Glomerular visceral epithelial cell (primary cell): ENCODE results near the gene KRT75.

Experiments used
- DNase-seq: peaks from one replicate; pipeline ENCODE4 v3.0.0-alpha.2; 2016; ENCODE audit errors: extremely low spot score

Gene KRT75

DNA sequence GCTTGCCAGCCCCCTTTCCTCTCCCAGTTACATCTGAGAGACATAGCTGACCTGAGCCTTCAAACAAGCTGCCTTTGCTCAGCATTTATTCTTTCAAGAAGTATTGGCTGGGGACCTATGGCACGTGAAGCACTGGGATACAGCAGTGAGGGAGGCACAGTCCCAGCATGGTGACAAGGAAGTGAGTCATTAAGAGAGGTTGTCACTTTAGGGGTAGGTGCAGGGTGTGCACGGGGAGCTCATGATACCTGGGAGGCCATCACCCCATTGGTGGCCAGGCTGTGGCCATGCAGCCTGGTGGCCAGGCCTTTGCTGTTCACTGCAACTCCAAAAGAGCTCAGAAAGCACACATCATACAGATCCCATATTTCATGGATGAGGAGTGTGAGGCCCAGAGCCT lies 5.7 kb upstream of the KRT75 start:
- no peak for DNase-seq

DNA sequence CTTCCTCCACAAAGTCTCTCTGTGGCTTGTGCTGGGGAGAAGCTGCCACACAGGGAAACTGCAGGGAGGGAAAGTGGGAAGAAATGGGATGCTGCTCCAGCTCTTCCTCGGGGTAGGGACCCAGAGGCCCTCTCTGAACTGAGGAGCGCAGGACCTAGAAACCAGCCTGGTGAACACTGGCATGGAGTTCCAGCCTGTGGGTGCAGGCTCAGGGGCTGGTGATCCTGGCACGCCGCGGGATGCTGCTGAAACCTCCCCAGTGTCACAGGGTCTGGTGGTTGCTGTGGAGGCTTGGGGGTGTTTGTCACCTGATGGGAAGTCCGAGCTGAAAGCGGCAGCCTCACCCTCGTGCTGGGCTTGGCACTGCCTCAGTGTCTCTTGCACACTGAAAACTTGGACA lies 5.2 kb upstream of the KRT75 start:
- DNase-seq = no peak

DNA sequence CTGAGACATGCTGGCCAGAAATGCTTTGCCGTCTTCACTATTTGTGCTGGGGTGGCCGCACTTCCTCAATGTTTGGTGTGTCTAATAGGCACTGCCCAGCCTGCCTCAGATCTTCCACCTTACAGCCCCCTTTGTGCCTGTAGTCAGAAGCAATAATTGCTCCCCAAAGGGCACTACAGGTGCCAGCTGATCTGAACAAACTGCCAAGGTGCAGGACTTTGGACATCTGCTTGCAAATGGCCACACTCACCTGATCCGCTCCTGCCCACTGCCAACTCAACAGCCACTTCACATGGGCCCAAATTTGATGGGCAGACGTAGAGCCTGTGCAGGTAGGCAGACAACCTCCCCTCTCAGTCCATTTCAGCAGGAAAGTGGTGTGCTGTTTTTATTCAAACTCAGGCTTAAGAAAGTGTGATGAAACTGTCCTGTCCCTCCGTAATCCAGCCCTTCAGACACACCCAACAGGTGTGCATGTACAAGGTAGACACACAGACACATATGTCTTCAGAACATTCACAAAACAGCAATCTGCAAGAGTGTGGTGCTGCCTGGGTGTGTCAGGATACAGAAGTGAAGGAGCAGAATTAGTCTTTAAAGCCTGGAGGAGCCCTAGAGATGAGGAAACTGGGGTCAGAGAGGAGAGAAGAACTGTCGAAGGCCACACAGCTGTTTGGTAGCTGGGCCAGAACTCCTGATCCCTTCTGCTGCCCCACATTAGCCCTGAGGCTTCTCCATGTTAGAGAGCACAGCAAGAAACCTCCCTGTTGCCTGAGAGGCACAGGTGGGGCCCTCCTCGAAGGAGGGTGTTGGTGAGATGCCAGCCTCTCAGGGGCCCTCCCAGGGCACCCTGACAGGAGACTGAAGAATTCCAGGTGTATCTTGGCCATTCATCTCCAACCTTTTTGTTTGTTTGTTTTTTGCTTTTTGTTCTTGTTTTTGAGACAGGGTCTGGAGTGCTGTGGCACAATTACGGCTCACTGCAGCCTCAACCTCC lies 4.4 kb upstream of the KRT75 start:
- no peak for DNase-seq

DNA sequence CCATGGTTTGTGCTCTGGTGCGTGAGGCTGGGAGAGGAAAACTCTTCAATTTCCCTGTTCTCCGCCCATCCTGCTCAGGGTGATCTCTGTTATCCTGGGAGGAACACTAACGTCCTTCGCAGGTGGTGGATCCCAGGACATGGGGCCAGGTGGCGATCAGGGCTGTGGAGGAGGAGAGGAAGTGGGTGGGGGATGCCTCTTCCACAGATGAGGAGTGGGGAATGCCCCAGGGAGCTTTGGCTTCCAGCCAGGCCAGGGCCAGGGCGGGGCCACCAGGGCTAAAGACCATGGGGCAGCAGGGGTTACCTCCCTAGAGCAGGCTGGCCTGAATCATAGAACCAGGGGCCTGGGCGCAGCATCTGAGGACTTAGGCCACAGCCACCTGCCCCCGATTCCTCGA lies 3.3 kb upstream of the KRT75 start:
- DNase-seq = no peak

DNA sequence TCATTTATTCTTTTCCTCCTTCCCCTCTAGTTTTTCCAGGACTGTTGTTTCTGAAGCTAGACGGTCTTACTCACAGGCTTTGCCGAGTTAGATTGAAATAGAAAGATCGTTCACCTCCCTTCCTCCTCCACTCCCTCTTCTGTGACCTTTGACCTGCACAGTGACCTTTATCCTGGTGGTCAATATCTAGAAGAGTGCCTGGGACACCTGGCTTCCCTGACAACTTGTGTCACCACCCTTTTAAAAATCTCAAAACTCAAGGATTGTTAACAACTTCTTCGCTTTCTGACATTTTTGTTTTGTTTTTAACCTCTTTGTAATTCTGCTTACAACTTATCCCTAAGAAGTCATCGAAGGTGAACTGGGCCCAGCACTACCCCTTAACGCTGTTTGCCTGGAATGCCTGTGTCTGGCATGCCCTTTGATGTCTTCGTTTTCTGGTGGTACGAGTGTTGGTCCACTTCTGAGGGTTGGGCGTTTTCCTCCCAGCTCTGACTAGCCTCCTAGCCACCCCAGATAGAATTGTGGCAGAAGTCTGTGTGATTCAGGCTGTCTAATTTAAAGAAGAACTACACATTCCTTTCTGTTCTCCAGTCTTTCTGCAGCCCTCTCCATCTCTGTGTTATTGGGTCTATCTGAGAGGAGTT lies 2.8 kb upstream of the KRT75 start:
- DNase-seq = no peak

DNA sequence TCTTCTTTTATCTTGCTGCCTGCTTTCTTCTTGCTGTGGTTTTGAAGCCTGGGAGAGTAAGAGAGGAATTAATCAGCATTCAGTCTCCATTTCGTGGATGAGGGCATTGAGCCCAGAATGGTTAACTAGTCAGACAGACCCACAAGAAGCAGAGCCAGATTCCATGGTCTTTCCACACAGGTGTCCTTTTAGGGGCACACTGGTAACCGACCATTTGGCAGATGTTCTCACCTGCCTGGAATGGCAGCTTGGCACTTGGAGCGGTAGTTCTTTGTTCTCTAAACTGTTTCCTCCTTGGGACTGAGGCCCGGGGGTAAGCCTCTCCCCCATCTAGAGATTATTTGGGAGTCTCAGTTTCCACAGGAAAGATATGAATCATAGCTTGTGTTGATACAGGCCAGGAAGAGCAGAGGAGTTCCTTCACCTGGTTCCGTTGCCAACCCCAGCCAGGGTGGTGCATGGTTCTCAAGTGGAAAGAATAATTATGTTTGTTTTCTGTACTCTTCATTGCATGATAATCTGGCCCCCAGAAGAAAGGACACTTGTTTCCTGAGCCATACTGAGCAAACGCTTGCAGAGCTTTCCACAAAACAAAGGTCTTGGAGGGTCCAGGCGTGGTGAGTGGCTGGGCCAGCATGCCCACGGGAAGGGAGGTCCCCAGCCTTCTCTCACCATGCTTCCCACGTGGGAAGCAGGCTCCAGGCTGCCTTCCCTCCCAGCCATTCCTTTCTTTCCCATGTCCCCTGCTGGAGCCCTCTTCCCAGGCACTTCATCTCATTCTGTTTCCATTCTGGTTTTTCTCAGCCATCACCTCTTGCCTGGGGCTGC lies 2.0 kb upstream of the KRT75 start:
- peak; percentile 35 for DNase-seq

DNA sequence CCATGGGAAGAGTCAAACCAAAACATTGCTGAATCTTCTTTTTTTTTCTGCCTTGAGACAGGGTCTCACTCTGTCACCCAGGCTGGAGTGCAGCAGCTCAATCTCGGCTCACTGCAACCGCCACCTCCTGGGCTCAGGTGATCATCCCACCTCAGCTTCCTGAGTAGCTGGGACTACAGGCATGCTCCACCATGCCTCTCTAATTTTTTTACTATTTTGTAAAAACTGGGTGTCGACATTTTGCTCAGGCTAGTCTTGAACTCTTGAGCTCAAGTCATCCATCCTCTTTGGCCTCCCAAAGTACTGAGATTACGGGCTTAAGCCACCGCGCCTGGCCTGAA lies 1.5 kb upstream of the KRT75 start:
- no peak for DNase-seq

DNA sequence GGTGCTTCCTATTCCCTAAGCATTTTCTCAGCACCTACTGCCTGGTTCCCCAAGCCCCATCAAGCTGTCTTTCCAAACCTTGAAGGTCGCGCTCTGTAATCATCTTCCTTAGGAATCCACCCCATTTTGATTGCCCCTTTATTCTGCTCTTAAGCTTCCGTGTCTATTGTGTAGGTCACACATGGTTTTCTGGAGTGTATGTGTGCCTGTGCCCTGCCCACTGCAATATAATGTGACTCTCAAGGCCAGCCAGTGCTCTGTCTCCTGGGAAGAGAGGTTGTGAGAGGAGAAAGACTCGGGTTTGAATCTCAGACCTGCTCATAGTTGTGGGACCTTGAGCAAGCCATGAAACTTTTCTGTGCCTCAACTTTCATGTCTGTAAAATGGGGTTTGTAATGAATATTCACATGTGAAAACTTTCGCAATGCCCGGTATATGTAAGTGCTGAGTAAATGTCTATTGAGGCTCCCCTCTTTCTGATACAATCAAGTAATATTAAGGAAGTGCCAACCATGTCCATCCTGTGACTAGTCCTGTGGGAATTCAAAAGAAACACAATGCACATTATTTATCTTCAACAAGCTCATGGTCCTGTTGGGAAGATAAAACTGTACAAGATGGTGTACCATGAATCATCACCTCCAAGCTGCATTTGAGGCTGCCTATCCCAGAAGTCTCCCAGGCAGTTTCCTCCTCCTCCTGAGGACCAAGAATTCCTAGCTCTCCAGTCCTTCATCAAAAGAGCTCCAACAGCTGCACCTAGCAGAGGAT lies 774 bp upstream of the KRT75 start:
- no peak for DNase-seq

DNA sequence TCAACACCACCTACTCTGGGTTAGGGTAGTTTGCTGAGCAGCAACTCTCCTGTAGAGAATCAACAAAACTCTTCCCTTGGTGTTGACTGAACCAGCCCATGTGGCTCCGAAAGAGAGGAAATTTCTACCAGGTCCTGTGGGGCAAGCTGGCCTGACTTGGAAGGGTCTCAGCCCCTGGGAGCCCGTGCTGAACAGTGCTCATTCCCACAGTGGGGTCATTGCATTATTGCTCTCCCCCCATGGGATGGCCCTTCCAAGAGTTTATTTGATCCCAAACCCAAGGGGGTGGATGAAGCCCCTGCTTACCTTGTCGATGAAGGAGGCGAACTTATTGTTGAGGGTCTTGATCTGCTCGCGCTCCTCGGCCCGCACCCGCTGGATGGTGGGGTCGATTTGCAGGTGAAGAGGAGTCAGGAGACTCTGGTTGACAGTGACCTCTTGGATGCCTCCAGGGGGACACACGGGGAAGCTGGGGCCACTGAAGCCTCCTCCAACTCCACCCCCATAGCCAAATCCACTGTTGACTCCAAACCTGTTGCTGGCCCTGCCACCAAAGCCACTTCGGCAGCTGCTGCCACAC lies 580 bp downstream of the KRT75 start:
- DNase-seq = no peak

DNA sequence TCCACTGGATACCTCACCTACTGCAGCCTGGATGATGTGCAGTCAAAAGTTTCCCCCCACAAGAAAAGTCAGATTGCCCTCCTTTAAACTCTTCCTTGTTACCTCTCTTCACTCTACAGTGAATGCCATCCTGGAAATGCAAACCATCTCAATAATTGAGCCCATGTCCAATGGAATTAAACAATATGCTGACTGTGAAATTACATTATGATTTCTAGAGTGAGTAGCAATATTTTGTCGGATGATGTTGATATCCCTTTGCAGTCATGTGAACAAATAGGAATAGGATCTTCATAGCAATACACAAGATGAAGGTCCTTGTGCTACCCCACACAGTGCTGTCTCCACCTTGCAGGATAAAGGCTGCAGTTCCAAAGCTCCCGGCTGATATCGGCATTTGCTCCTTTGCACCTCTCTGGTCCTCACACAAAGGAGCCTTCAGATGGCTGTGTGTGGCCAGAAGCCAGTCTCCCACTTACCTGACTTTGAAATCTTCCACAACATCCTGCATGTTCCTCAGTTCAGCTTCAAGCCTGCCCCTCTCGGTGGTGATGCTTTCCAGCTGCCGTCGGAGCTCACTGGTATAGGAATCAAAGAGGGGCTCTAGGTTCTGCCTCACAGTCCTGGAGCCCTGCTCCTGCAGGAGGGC lies 1.5 kb downstream of the KRT75 start:
- no peak for DNase-seq

DNA sequence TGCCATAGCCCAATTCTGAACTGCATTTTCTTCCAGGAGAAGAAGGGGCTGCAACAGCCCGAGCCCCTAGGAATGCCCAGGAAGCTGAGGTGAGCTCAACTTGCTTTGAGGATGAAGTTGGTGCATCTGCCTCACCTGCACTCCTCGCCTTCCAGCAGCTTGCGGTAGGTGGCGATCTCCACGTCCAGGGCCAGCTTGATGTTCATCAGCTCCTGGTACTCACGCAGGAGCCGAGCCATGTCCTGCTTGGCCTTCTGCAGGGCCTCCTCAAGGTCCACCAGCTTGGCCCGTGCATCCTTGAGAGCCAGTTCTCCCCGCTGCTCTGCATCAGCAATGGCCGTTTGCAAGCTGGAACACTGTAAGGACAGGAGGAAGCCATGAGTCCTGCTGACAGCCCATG lies 6.0 kb downstream of the KRT75 start:
- DNase-seq = no peak

DNA sequence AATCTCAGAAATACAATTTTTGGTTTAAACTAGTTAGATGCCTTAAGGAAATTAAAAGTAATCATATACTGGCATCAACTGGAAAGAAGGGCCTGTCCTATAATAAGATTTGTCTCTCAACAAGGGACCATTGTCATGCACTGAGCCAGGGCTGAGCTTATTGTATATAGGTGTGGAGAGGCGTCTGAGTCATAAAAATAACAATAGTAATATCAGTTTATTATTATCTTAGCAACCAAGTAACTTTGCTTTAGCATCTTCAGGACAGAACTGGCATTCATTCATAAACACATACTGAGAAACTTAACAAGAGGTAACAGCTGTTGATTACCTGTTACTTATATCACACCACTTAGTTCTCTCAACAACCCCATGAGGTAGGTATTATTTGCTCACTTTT lies 7.1 kb downstream of the KRT75 start:
- DNase-seq = no peak

DNA sequence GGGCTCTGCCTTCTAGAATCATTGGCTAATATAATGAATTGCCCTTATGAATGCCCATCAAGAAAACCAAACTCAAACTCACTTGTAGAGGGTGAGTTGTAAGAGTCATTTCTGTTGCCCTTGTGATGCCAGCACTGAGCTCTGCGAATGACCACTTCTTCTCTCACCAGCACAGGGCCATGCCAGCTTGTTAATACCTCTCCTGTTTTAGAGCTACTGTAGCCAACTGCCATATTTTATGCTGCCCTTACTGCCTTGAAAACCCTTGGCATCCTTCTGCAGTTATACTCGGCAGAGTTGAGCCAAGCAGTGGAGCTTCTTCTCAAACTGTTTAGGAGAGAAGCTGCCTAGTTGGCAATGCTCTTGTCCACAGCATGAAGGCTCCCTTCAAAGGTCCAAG lies 8.1 kb downstream of the KRT75 start:
- no peak for DNase-seq

DNA sequence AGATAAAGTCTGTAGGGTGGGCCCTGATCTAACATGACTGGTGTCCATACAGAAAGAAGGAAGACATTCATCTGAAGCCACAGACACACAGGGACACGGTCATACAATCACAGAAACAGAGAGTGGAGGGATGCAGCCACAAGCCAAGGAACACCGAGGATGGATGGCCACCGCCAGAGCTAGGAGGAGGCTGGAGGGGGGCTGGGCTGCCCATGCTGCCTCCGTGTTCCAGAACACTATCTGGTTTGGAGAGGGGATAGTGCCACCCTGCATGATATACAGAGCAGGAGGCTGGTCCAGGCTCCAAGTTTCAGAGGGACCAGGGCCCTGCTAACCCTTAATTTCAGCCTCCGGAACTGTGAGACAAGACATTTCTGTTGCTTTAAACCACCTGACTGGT lies 8.7 kb downstream of the KRT75 start:
- no peak for DNase-seq

DNA sequence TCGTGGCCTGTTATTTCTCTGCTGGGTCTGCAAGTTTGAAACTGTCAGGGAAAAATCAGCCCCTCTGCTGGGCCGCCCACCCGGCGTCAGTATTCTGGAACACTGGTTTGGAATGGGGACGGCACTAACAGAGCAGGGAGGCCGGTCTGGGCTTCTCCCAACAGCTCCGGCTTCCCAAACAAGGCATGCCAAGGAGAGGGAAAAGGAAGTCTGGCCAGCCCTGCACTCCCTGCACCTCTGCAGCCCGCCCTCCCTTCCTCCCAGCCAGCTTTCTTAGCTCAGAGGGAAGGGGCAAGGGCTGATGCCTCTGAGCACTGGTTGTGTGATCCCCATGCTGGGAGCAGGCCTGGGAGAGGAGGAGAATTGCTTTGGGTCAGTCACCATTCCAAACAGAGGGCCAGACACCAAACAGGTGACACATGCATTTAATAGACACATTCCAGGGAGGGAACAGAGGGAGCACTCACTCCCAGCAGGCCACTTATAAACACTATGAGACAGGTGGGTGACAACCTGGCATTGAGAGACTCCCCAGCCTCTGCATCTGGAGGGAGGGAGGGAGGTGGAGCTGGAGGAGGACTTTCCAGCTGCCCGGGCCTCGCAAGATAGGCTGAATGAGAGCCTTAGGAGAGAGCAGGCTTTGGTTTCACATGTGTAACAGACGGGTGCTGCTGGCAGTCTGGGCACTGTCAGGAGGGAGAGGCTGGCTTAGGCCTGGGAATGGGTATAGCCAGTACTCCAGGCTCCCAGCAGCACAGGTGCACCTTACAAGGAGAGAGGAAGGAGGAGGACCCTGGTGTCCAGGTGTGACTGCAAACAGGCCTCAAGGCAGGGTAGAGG lies 10.3 kb downstream of the KRT75 start:
- no peak for DNase-seq

DNA sequence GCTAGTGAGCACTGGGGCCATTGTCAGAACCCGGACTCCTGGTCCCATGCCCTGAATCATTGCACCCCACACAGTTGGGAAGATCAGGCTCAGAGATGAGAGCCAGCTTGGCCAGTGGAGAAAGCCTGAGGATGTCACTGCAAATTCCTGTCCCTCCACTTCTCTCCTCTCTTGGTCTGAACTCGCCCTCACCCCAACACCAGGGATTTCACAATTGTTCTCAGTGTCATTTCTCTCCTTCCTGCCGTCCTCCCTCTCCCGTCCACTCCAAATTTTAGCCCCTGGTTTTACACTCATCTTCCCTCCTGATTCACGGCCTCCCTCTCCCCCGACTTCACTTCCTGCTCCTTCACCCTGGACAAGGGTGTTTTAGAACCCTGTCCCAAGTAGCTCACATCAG lies 11.1 kb downstream of the KRT75 start:
- no peak for DNase-seq

DNA sequence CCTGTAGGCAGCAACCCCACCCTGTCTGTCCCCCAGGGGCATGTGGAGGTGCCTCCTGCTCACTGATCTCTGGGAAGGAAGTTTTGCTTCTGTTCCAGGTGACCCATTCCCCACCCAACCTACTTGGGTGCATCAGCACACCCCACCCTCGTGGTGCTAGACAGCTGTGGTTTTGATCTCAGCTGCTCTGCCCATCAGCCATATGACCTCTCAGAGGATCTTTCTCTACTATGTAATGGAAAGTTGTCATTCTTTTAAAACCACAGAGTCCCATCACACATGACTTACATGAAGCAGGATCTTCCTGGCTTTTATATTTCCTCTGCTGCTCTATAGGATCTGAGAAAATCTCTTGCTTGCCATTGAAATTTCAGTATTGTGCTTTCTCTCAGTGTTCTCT lies 14.5 kb downstream of the KRT75 start:
- DNase-seq = peak; percentile 64

DNA sequence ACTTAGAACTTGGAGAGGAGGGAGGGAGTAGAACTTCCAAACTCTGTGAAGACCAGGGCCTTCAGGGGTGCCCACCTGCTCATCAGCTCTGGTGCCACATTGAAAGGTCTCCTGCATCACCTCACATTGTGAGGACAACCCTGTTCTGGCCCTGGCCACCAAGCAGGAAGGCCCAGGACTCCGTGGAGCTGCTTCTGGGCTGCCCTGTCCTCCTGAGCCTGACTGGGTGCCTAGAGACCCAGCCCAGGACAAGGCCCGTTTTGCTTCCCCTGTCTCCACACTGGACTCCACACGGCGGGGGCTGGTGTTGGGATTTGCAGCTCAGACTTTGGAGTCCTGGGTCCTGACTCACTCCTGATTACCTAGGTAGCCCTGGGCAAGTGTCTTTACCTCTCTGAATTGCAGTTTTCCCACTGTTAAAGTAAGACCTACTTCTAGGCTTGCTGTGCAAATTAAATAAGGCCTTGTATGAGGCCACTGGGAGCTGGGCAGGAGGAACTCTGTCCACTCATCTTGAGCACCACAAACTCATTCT lies 15.5 kb downstream of the KRT75 start:
- no peak for DNase-seq

DNA sequence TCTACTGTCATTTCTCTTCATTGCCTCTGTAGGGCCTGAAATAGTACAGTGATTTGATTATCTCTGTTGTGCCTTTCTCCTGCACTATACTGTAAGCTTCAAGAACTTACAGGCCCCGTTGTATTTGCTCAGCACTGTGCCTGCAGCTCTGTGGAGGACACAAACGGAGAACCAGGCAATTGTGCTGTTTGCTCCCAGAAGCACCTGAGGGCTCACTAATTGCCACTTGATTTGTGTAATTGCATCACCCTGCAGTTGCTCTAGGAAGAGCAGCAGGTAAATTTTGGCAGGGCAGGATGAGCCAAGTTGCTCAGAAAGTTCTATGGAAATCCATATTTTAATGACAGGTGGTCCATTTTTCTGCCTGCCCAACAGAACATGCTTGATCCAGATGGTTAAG lies 16.4 kb downstream of the KRT75 start:
- no peak for DNase-seq

DNA sequence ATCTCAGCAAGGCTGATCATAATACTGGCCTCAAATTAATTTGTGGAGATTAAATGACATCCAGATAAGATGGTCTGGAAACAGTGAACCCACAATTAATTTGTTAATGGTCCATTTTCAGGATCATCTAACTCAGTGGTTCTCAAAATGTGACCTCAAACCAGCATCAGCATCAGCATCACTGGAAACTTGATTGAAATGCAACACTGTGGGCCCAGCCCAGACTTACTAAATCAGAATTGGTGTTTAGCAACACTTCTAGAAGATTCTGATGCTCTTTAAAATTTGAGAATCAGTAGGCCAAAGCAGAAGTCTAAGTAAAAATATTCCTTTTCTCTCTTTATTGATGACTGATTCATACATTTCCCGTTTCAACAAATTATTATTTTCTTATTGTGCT lies 17.4 kb downstream of the KRT75 start:
- no peak for DNase-seq
